HepG2 (cell line): ENCODE measurements around the gene SYTL1.

ENCODE experiments used
- ATF1 ChIP-seq: IDR thresholded peaks from 2 replicates; pipeline ENCODE4 v1.6.1; 2016; ENCODE audit warnings: mild to moderate bottlenecking, control low read depth
- CEBPB ChIP-seq: IDR thresholded peaks from 2 replicates; pipeline ENCODE4 v1.6.1; 2011; ENCODE audit warnings: low read depth, low read length, improper control_type of control experiment, borderline replicate concordance
- CTCF ChIP-seq: sonication (generic); formaldehyde crosslinking; IDR thresholded peaks from 2 replicates; pipeline ENCODE4 v1.5.0; 2020; ENCODE audit warnings: mild to moderate bottlenecking, missing genetic modification reagents, moderate library complexity
- ELK4 ChIP-seq: sonication (generic); formaldehyde crosslinking; IDR thresholded peaks from 2 replicates; pipeline ENCODE4 v1.9.0; 2021; ENCODE audit warnings: missing genetic modification reagents, borderline replicate concordance
- FIP1L1 ChIP-seq: fragments of 200-400 bp; formaldehyde crosslinking; IDR thresholded peaks from 2 replicates; pipeline ENCODE4 v1.6.1; 2018; ENCODE audit warnings: low read depth, mild to moderate bottlenecking, low read length, moderate library complexity, borderline replicate concordance; ENCODE audit not compliant: insufficient read depth
- JUN ChIP-seq: sonication (generic); formaldehyde crosslinking; IDR thresholded peaks from 2 replicates; pipeline ENCODE4 v1.4.0; 2020; ENCODE audit warnings: mild to moderate bottlenecking, missing genetic modification reagents
- MYC ChIP-seq: sonication (generic); formaldehyde crosslinking; IDR thresholded peaks from 2 replicates; pipeline ENCODE4 v1.9.0; 2021; ENCODE audit warnings: missing genetic modification reagents, borderline replicate concordance
- REST ChIP-seq, 2 experiments: IDR thresholded peaks; 2 replicates each; pipeline ENCODE4 v1.6.1; 2011 to 2012; ENCODE audit warnings: low read length in 2 of 2, borderline replicate concordance in 1 of 2, low read depth in 1 of 2, mild to moderate bottlenecking in 1 of 2, moderate library complexity in 1 of 2
- TAF15 ChIP-seq: fragments of 200-400 bp; formaldehyde crosslinking; IDR thresholded peaks from one replicate; pipeline ENCODE4 v1.6.1; 2018; ENCODE audit warnings: mild to moderate bottlenecking, low read depth, low read length; ENCODE audit not compliant: poor library complexity, severe bottlenecking
- ZBTB49 ChIP-seq: sonication (generic); formaldehyde crosslinking; IDR thresholded peaks from 2 replicates; pipeline ENCODE4 v1.4.0; 2020; ENCODE audit warnings: missing genetic modification reagents, borderline replicate concordance

- TF ChIP-seq ZBTB49, result no peak
- TF ChIP-seq JUN, result no peak
- TF ChIP-seq ELK4, result no peak
- TF ChIP-seq FIP1L1, result no peak
- TF ChIP-seq MYC (CRISPR knock-in tag), result no peak
- no peak for TF ChIP-seq CTCF
- no peak for TF ChIP-seq CEBPB
- no peak for TF ChIP-seq TAF15
- no peak for TF ChIP-seq ATF1 (CRISPR knock-in tag)
- TF ChIP-seq REST (IDR thresholded peaks at IDR 0.05; ENCODE audit: borderline replicate concordance in 1 of 2, low read depth in 1 of 2, low read length in 2 of 2), result no peak
These were observed 7.3 kb downstream of the SYTL1 start for GRCh38 chr1:27348861-27349783.
